ENCODE results near the gene ASIC2.

Gene ASIC2

DNA sequence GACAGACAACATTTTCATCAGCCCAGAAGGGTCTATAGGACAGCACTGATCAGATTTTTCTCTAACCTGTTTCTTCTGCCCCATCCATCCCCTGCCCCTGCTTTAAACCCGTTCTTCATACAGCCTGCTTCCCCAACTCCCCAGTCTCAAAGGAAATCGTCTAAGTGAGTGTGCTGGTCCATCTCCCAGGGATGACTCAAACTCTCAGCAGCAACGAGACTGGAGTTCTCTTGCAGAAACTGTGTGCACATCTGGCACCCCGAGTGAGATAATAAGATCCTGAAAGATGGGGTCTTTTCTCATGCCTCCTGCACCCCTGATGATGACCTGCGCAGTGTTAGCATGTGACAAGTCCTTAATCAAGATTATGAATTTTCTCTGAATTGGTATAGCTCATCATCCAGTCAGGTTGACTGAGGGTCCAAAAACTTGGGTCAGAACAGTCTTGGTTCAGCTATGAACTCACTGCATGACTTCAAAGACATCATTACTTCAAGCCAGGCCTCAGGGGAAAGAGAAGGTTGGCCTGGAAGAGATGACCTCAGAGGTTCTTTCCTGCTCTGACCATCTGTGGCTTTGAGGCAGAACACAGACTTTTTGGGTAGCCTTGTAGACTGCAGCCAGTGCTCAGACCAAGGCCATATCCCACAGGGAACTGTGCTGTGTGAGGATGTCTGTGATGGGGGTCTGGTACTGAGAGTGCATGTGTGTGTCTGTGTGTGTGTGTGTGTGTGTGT lies 183.6 kb downstream of the ASIC2 start:
- no peak for DNase-seq

DNA sequence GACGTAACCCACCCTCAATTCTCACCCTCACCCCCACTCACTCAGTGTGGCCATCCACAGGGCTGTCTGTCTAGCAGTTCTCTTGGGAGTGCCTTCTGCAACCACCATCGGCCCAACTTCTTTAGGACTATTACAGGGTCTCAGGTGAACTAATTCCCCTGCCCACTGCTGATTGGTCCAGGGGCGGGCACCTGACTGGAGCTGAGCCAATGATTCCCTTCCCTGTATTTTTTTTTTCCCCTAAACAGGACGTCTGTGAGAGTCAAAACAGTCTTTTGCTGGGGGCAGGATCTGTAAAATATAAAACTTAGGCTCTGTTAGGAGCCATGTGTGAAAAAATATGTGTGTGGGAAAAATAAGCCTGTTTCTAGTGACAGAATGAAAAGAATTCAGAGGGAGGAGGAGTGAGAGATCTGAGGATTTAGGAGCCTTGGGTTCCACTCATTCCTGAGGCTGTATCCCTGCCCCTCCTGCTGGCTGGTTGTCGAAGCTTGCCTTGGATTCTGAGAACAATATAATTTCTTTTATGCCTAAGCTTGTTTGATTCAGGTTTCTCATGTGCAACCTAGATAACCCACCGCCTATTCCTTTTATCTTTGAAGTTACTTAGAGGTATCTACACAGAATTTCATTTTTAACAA lies 186.4 kb downstream of the ASIC2 start:
- no peak for DNase-seq

DNA sequence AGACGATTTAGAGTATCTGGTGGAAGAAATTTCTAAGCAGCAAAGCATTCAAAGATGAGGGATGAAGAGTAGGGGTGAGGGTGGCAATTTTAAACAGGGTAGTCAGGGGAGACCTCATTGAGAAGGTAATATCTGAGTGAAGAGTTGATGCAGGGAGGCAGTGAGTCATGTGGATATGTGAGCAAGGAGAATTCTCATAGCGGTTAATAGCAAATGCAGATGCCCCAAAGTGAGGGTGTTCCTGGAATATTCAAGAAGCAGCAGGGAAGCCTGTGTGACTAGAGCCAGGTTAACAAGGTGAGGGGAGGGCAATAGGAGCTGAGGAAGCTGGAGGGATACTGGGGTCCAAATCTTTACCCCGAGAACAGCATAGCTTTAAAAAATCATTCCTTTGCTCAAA lies 187.2 kb downstream of the ASIC2 start:
- no peak for DNase-seq

DNA sequence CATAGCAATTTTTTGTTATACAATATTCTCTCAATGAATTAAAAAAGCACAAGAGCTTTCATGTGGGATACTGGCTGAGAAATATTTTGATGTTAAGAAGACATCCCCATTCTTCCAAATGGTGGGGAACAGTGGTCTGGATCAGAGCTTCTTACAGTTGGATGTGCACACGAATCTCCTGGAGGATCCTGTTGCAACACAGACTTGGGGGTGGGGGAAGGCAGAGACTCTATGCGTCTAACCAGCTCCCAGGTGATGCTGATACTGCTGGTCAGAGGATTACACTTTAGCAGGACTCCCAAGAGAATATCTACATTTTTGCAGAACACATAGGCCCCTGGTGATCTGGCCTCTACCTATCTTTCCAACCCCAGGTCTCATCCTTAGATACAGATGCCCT lies 193.2 kb downstream of the ASIC2 start:
- no peak for DNase-seq

DNA sequence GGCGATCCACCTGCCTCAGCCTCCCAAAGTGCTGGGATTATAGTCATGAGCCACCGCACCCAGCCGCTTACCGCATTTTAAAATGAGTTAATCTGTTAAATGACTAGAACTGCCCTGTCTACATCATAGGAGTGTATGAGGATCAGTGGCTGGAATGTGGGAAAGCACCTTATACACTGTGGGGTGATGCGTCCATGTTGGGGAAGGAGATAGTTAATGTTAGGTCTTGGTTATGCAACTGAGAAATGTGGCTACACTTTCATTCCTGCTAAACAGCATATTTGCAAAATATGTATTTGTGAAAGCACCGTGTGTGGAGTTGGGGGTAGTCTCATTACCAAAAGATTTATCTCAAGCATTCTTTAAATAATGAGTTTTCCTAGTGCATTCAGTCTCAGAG lies 193.8 kb downstream of the ASIC2 start:
- no peak for DNase-seq

DNA sequence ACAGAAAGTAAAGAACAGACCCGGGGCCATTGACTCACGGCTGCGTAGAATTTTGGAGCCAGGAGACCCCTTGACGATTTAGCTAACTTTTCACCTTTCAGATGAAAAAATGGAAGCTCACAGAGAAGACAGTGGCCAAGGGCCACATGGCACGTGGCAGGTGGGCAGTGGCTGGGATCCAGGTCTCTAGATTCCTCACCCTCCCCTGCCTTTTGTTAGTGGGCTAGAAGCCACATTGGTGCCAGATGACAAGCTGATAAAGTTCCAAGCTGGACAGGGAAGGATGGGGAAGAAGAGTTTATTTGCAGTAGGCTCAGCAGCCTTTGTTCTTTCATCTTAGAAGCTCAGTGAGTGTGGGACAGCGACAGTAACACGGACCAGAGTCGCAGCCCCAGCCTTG lies 195.7 kb downstream of the ASIC2 start:
- no peak for DNase-seq

DNA sequence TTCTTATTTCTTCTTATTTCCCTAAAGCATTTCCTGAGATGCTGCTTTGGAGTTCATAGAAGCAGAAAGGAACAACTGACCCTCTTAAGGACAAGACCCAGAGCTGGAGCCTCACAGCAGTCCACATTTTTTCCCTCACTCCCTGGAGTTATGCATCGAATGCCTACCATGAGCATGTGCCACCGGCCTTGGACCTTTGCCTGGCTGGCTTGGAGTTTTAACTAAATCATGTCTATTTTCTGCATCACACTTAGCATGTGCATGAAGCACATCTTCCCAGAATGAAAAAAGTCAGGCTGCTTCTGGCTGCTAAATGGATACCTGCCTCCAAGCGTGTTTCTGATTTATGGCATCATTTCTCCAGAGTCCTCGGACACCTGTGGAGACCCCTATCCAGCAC lies 196.9 kb downstream of the ASIC2 start:
- DNase-seq: no peak

DNA sequence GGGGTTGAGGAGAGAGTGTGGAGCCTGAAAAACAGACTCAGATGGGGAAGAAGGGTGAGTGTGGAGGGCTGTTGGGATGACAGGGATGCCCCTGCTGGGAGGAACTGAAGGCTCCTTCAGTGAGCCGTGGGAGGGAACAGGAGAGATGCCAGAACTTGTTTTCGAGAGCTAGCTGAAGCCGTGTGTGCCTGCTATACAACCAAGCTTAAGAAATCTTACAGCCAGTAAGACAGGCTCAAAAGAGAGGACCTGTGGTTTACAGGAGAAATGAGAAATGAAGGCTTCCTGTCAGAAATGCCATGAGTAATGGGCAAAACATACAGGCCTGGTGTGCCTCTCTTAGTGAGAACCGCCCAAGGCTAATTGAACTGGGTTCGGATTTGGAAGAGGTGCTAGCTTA lies 201.8 kb downstream of the ASIC2 start:
- no peak for DNase-seq

DNA sequence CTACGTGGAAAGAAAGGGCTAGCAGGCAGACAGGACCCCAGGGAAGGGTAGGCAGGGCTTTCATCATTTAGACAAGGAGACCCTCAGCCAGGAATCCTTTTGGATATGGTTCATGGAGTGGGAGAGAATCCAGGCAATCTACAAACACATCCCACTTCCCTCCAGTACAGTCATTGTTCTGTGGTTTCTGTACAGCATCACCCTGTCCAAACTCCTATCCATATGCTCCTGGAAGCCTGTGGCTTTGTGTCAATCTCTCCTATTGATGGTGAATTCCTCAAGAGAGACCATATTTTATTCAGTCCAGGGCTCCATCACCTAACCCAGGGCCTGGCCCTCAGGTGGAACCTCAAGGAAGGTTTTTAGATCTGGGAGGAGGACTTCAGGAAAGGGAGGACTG lies 202.3 kb downstream of the ASIC2 start:
- DNase-seq: no peak

DNA sequence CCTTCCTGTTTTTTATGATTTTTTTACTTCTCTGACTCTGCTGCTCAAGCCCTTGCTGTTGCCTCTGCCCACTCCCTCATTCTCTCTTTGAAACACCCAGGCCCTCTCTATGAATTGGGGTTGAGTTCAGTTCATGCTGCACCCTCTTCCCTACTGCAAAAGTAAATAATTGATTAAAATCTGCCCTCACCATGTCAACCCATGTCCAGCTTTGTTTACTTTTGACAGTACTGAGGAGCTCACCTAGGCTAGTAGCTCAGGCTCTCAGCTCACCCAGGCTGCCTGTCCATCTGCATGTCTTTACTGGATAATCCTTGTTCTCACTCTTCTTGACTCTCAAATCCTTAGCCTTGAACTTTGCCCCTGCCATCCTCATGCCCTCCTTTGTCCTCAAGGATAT lies 206.2 kb downstream of the ASIC2 start:
- no peak for DNase-seq

DNA sequence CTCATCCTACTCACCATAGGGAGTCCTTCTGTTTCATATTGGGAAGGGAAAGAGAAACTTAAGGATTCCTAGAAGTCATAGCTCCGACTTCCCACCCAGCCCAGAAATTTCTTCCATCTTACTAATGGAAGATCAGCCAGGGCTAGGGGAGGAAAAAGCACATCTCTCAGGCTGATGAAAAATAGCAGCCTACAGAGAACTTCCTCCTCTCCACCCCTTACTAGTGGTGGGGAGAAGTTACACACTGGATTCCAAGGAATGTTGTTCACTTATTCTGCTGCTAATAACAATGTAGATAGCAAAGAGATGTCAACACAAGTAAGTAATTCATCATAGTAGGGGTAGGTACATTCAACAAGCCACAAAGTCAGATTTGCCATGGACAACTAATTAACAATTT lies 207.1 kb downstream of the ASIC2 start:
- DNase-seq: no peak

DNA sequence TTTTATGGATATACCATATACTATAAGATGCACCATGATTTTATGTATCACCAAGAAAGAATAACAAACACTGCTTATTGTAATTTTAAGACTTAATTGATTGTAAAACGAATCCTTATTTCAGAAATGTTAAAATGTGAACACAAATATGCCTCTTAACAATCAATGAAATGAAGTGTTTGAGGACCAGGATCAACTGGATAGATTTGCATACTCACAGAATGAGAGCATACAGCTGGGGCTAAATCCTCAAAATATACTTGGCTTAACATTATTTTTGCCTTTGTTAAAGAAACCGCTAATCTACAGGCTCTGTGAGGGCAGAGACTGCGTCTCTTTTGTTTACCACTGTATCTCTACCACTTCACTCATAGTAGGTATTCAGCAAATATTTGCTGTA lies 207.8 kb downstream of the ASIC2 start:
- DNase-seq: no peak

DNA sequence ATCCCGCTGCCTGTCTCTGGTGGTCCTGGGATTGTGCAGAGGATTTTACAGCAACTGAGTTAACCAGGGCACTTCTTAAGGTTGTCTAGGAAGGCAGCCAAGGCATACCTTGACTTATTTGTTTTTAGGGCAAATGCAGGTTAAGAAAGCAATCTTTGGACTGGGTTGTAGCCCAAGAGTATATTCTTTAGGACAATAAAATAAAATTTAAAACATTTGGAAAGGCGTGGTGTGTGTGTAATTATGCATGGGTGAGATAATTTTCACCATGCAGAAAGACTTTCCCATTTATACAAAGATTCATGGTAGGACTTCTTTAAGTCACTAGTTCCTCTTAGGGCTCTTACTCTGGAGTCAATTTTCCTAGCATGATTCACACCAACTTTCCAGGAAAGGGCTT lies 208.3 kb downstream of the ASIC2 start:
- DNase-seq: no peak

DNA sequence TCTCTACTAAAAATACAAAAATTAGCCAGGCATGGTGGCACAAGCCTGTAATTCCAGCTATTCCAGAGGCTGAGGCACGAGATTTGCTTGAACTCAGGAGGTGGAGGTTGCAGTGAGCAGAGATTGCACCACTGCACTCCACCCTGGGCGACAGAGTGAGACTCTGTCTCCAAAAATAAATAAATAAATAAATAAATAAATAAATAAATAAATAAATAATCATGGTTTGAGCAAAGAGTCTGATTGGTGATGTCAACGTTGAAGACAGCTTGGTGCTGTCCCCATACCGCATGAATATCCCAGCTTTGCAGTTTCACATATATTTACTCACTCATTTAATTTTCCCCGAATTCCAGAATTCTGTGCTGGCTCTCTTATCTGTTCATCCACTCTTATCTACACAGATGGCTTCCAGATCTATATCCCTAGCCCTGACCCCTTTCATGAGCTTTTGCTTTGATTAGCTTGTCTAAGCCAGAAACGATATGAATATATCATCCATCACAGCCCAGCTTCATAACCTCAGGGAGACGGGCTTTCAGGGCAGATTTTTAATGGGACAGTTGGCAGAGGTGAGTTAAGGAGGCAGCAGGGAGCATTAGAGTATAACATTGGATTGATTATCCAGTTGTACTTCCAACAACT lies 210.4 kb downstream of the ASIC2 start:
- no peak for DNase-seq

DNA sequence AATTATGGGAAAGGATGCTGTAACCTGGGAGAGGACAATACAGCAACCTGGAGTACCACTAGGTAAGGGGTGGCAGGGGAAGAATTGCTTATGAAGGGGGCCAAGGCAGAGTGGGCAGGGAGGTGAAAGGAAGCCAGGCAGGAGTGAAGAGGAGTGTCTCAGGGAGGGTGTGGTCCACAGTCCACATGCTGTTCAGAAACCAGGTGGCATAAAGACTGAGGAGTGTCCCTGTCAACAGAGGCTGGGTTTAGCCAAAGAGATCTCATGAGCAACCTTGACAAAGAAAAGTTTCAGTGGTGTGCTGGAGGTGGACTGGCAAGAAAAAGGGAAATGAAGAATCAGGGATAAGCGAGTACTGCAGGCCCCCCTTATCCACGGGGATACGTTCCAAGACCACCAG lies 213.0 kb downstream of the ASIC2 start:
- DNase-seq: no peak

DNA sequence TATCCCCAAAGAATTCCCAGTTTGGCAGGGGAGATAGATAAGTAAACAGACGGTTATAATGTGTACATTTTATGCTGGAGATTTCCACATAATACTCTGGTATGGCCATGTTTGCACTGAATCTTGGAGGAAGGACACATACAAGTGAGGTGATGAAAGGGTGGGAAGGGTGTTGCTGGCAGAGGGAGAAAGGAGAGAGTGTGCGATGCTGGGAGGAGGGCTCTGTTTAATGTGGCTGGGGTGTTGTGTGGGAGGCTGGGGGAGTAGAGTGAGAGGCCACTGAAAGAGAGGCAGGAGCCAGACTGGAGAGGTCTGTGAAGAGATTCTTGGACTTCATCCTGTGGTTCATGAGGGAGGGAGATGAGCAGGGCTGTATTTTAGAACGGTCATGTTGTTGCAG lies 213.9 kb downstream of the ASIC2 start:
- DNase-seq: no peak

DNA sequence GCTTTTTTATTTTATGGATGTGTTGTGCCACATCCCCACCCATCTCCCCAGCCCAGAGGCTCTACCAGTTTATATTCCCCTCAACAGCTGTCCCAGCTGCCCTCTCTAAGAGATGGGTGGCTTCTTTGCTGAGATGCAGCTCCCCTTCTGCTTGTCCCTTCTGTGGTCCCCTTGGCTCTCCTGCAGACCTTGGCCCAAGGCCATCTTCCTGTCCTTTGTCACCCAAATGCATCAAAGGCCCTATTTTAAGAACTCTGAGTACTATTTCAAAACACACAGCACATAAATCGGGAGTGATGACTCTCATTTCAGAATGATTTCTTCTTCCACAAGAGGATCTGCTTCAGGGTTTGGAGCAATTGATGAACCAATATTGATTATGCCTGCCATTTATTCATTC lies 216.1 kb downstream of the ASIC2 start:
- no peak for DNase-seq

DNA sequence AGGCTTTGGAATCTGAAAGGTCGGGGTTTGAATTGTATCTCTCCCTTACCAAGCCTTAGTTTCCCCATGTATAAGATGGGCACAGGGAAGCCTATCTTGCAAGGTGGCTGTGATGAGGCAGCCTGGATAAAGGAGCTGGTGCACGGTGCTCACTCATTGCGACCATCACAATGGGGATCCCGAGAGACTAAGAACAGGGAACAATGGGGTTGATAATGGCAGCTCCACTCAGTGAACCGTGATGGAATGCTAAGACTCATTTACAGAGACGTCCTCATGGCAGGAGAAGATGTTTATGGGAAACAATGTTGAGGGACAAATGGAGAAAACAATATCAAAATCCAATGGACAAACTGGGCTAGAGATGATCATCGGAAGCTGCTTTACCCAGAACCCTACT lies 219.7 kb downstream of the ASIC2 start:
- no peak for DNase-seq

DNA sequence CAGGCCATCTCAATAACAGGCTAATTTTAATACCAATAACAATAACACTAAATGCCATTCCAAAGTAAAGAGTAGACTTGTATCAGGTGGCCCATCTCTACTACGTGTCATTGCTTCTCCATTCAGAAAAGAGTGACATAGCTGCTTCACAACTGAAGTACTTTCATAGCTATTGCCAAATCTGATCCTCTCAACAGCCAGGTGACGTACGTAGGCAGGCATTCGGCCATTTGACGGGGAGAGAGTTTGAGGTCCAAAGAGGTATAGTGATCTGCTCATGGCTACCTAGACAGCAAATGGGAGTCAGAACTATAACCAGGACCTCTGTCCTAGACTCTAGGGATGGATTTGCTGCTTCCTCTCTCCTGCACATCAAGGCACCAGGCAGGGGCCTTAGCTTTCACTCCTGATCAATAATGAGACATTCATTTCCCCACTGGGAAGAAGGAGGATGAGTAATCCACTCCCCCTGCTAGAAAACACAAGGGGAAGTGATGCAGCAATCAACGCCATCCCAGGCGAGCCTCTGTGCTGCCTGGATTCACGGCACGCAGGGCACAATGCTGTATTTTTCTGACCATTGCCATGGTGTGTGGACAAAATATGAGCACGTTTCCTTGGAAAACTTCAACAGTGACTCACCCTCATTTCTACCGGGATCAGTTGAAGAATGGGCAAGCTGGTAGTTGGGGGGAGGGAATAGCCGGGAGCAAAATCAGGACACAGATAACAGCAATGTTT lies 220.5 kb downstream of the ASIC2 start:
- DNase-seq: no peak

DNA sequence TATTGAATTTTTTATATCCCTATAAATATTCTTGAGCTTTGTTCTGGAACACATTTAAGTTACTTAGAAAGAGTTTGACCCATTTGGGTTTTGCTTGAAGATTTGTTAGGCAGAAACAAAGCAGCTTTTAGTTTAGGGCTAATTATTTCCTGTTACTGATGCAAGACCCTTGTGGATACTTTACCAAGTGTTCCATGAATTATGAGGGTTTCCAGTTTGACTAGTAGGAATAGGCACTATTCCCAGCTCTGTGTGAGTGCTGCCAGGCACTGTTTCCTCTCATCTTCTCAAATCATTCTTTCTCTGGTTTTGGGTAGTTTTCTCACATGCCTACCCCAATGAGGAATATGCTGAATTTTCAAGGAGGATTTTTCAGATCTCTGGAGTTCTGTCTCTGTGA lies 221.4 kb downstream of the ASIC2 start:
- no peak for DNase-seq

DNA sequence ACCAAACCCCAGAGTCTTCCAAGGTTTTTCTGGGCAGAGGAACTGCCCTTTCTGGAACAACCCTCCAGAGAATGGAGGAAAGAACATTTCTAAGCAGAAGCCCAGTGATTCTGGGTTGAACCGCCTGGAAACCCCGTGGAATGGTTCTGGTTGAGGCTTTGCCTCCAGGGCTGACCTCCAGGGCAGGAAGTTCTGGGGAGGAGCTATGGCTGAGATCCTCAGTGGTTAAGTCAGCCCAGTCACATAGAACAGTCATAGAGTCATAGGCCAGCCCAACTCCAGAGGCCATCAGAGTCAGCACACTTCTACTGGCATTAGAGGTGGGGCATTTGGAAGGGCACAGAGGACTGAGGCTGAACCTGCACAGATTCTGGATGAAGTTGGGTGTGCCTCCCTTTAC lies 235.5 kb downstream of the ASIC2 start:
- no peak for DNase-seq

DNA sequence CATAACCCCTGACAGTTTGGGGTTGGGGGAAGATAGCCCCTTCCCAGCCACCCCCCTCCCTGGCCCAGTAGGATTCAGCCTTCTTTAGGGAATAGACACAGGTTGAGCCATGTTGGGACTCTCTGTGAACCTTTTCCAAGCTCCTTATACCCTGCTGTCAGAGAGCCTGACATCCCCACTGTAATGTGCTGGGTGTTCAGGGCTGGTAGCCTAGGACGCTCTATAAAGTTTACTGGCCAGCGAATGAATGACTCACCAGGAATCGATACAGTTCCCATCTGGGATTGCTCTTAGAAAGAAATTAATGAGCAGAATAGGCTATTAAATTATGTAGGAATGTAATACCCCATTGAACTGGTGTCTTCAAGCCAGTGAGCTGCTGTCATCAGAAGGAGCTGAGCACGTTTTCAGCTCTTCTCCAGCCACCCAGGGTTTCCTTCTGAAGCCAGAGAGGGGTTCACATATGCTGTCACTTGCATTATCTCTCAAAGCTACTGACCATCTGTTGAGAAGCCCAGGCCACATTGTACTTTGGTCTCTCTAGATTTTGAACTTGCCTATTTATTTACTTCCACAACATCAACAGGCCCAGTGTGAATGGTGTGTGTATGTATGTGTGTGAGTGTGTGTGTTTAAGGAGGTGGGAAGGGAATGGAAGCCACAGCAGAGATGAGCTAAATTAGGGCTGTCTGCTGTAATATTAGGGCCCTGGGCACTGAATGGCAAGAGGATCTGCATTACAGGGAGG lies 236.5 kb downstream of the ASIC2 start:
- no peak for DNase-seq

DNA sequence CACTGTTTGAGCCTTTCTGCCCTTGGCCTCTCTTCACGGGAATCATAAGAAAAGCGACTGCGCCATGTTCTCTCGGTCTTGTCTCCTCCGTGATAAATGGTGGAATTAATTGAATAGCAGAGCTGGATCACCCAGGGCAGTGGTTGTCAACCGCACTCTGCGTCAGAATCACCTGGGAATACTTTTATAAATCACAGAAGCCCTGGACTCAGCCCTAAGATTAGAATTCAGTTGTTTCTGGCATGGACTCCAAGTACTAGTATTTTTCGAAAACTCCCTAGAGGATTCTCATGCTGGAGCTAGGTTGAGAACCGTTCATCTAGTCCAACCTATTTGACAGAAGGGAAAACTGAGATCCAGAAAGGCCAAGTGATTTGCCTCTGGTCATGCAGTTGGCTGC lies 237.3 kb downstream of the ASIC2 start:
- no peak for DNase-seq
